Hematopoietic multipotent progenitor cell treated with erythropoietin and hydrocortisone succinate and interleukin-3 and kit ligand, for 17 days (in vitro differentiated cells): ENCODE results near the gene TSPAN11.

Experiments
- DNase-seq: peaks from one replicate; pipeline ENCODE4 v3.0.0-alpha.2; 2015; ENCODE audit warnings: low spot score

The TSPAN11 gene

DNA sequence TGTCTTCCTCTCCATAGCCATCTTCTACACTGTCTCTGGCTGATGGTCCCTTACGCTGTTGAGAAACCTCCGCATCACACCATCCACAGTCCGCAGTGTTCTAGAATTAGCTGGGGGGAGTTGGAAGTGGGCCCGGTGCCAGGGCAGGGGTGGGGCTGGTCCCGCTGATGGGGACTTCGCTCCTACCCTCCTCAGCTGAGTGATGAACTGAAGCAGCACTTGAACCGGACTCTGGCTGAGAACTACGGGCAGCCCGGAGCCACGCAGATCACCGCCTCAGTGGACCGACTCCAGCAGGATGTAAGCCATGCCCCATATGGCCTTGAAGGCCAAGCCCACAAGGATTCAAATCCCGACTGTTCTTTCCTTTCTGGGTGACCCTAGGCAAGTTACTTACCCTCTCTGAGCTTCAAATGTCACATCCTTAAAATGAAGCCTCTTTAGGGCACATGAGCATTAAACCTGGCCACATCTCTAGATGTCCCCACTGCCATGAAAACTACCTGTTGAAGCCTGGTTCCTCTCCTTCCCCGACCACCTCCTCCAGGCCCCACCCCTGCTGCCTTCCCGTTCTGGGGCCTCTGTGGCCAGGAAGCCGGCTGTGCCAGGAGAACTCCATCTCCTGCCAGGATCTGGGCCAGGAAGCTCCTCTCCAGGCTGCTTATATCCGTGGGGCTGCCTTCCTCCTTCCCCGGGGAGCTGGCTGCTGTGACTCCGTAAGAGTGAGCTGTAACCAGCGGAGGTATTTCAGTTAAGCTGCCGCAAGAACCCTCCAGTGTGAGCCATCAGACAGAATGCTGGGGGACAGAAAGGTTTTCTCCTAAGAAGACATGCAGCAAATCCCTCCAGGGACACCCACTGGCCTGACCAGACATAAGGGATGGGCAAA is 53.1 kb downstream of the TSPAN11 start:
- DNase-seq, result no peak

DNA sequence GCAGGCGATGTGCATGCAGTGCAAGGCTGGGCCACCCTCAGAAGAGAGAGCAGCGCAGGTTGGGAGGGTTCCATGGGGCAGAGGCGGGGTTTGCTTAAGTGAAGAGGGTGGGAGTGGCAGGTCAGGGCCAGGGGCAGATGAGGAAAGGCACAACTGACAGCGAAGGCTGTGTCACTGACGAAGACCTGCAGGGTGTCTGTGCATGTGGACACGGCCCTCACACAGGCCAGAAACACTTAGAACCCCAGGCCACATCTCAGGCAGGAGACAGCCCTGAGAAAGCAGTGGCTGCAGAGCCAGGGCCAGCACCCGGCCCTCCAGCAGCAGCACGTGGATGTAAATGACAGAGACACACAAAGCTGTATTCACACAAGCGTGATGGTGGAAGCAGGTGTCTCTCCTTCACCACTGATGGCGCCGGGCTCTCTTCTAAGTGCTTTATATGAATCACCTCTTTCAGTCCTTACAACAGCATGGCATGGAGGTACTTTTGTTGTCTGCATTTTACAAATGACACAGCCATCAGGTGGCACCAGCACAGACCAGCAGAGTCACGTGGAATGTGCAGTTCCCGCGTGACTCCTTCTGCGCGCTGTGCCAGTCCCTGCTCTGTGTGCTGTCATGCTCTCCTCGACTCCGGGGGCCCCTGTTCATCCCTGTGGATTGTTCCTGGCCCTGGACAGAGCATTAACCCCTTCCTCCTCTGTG is 54.6 kb downstream of the TSPAN11 start:
- no peak for DNase-seq

DNA sequence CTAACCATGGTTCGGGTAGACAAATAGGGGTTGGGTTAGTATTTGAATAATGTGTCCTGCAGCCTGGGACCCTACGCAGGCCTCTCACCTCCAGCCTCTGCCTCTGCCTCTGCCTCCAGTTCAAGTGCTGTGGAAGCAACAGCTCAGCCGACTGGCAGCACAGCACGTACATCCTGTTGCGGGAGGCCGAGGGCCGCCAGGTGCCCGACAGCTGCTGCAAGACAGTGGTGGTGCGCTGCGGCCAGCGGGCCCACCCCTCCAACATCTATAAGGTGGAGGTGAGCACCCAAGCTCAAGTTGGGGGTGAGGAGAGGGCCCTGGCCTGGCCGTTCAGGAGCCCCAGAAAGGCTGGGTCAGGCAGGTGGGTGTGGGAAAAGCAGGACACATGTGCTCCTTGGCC is 55.9 kb downstream of the TSPAN11 start:
- DNase-seq, result no peak

DNA sequence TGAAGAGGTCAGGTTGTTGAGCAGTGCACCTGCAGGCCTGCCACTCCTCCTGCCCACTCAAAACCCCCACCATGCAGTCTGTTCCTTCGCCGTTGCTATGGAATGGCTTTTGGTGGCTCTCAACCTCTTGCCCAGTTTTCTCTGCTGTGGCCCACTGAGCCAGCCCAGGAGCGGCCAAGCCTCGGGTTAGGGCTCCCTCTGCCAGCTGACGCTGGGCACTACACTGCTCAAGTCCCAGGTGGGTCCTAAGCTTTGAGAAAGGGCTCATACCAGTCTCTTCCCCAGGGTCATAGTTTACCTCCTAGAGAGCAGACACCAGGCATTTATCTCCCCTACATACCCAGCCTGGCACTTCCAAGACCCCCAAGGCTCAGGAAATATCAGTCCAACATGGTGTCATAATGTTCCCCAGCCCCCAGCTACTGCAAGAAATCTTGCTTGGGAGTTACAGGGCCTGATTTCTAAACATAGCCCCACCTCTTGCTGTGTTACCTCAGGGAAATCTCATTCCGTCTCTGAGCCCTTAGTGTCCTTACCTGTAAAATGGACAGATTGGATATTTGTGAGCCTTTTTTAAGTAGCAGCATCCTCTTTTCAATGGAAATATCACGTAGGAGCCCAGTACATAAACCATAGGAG is 59.4 kb downstream of the TSPAN11 start:
- DNase-seq, result peak; percentile 12

DNA sequence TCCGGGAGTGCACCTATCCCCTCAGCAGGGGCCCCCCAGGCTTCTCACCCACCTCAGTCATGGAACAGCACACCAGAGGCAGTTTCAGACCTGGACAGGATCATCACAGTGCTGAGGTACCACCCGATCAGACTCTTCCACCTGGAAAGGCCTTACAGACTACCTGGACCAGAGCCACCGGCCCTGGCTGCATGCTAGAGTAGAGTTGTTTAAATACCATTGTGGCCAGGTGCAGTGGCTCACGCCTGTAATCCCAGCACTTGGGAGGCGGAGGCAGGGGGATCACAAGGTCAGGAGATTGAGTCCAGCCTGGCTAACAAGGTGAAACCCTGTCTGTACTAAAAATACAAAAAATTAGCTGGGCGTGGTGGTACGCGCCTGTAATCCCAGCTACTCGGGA is 61.5 kb downstream of the TSPAN11 start:
- no peak for DNase-seq

DNA sequence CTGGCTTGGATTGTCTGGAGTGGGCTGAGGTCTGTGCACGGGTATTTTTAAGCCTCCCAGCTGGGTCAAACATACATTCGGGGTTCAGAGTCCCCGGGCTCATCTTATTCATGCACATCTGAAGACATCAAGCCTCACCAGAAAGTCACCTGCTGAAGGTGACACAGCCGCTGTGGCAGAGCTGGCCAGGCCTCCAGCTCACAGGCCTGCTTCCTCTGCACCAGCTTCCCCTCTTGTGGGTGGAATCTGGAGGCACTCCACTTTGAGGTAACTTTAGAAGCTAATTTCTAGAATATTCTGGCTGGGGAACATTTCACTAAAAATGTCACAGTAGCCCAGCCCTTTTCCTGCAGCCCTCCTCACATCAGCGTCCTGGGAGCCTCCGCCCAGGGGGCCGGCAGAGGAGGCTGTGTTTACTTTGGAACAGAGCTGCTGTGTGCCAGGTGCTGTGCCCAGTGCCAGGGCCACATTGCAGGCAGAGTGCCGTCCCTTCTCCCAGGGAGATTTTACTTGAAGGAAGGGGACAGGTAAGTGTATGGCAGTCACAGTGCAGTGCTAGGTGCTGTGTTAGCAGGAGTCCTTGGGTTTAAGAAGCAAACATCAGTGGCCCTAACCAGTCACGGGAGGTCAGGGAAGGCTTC is 62.2 kb downstream of the TSPAN11 start:
- DNase-seq, result no peak

DNA sequence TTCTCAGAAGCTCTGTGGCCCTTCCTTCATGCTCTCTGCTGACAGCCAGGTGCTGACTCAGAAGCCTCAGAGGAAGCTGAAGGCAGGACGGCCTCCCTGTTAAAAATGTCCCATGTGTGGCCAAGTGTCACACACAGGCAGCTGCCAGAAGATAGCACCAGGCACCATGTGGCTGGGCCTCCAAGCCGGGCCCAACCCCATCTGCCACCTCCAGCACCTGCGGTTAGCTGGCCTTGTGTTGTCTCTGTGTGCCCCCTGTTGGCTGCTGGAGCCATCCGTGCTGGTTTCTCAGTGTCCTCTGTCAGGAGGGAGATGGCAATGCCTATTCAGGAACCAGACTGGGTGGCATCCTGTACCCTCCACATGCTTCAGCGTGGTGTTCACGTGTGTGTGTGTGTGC is 63.2 kb downstream of the TSPAN11 start:
- DNase-seq, result peak; percentile 7

DNA sequence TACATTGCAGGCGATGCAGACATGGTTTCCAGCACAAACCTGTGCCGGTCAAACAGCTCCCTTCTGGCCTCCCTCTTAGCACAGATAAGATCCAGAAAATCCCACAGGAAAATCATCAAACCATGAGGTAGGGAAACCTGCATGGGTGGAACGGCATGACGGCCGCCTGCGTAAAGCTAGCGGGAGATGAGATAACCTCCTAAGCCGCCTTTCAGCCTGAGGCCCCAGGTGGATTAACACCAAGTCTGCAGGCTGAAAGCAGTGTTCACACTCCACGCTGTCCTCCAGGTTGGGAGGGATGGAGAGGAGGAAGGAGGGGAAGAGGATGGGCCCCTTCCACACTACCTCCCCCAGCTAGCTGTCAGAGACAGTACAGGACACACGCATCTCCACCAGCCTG is 63.8 kb downstream of the TSPAN11 start:
- no peak for DNase-seq

DNA sequence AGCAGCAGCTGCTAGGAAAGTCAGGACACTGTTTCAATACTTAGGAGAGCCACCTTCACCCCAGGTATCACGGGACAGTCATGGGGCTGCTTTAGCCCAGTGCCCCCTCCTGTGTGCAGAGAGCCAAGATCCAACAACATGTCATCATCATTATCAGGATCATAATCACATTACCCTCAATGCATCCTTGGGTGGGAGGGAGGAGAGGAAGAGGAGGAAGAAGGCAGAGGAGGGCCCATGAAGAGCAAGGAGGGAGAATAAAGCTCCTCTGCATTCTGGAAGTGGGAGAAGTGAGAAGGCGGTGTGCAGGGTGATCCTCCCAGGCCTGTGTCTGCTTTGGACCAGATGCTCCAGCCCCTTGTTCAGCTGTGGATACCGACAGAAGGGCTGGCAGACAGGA is 64.2 kb downstream of the TSPAN11 start:
- DNase-seq, result no peak

DNA sequence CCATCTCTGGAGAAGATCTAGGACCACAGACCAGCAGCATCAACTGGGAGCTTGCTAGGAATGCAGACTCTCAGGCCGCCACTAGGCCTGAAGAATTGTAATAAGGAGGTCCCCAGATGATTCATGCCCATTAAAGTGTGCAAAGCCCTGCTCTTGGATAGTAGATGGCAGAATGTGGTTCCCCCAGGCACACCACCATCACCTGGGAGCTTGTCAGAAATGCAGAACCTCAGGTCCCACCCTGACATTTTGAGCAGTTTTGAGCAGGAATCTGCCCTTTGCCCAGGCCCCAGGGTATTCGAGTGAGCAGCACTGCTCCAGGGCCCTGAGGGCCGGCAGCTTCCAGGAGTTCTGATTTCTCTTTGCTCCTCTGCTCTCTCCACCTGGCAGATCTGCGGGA is 64.9 kb downstream of the TSPAN11 start:
- no peak for DNase-seq

DNA sequence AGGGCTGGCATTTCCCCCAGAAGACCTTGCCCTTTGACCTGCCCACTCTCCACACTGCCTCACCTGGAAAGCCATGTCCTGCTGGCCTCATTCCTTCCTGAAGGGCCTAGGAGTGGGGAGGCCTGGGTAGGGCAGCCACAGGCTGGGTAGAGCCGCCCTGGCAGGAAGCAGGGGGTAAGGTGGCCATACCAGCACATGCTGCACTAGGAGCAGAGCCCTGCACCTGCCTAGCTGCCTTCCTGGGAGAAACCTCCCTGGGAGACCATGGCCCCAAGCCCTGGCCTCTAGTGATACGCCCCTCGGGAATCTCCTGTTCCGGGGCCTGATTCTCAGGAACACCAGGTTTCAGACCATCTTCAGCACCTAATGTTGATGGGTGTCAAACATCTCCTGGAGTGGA is 65.8 kb downstream of the TSPAN11 start:
- DNase-seq, result no peak

DNA sequence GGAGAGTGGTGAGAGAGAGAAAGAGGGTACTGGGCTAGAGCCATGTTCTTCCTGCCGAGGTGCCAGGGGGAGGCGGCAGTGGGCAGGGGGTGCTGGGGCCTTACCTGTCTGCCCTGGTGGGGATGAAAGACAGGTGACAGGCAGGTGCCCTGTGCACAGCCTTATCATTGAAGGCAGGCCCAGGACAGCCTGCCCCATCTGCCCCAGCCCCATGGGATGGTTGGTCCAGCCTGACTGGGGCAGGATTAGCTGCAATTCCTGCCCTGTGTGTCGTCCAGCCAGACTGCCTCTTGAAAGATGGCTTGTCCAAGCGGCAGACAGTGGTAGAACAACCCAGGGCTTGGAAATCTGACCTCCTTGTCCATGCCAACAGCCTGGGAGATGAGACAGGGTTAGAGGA is 67.2 kb downstream of the TSPAN11 start:
- no peak for DNase-seq

DNA sequence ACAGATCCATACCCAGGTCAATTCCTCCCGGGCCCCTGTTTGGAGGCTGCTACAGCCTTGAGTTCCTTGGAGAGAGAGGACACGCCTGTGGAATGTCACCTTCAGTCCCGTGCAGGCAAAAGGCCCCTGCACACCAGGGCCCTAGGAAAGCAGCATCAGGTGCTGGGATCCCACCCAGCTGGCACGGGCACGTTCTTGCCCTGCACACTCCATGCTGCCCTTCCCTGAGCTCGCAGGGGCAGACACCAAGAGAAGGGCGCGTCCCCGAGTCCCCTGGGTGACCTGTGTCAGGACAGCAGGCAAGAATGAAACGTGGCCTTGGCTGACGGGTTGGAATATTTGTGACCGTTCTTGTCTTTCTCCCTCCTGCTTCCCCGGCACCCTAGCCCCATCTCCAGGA is 67.7 kb downstream of the TSPAN11 start:
- DNase-seq, result no peak

DNA sequence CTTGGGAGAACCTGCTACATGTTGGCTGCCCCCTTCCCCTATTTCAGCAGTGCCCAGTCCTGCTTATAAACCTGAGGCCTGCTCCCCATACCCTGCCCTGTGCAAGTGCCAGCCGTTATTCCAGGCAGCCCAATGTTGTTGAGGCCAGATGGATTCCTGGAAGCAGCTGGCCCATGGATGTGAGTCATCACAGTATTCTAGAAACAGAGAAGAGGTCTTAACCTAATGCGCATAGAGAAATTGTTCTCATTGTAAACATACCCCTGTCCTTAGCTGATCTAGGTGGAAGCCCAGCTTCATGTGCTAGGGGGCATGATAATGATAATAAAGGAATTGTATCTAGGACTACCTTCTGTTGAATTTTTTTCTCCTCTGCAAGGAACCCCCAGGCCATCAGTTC is 69.7 kb downstream of the TSPAN11 start:
- no peak for DNase-seq

DNA sequence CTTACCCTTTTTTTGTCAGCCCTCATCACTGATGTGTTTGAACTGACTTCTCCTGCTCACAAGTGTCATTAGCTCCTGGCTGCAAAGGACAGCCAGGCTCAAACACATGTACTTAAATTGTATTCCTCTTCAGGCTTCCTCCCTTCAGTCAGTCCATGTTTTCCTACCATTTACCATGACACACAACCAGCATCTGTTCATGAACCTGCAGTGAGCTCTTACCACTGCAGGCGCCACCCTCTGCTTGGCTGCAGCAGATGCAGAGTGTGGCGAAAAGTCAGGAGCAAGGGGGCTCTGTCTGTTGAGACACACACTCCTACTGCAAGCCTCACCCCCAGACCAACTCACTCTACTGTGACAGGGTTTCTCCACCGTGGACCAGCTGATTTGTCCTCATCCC is 70.2 kb downstream of the TSPAN11 start:
- no peak for DNase-seq

DNA sequence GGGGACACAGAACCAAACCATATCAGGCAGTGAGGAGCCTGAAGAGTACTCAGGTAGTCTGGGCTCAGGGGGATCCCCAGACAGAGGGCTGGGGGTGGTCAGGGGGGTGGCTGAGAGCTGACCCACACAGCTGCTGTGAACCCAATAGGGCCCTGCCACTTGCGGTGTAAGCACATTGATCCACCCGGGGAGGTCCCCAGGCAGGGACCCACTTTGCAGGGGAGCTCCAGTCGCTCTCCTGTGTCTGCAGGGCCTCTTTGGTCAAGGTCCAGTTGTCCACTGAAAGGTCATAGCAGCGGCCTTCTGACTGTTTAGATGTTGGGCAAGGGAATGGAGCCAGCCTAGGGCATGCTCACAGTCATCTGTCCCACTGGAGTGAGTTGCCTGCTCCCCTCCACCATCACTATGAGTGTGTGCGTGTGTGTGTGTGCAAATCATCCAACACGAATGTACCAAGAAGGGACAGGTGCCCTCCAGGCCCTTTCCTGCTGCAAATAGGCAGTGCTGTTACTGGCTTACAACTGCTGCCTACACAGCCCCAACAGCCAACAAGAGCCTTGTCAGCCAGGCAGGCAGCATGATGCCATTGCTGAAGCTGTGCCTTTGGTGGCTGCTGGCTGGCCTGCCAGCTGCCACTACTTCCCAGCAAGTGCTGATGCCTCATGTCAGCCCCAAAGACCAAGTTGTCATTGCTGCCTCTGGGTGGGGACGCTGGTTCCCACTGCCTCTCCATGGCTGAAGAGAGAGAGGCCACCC is 71.3 kb downstream of the TSPAN11 start:
- no peak for DNase-seq

DNA sequence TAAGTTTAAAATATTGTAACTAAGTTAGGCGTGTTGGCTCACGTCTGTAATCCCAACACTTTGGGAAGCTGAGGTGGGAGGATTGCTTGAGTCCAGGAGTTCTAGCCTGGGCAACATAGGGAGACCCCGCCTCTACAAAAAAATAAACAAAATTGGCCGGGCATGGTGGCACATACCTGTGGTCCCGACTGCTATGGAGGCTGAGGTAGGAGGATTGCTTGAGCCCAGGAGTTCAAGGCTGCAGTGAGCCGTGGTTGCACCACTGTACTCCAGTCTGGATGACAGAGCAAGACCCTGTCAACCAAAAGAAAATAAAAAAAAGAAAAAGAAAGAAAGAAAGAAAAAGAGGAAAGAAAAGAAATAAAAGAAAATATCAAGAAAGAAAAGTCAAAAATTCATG is 72.5 kb downstream of the TSPAN11 start:
- DNase-seq, result no peak

DNA sequence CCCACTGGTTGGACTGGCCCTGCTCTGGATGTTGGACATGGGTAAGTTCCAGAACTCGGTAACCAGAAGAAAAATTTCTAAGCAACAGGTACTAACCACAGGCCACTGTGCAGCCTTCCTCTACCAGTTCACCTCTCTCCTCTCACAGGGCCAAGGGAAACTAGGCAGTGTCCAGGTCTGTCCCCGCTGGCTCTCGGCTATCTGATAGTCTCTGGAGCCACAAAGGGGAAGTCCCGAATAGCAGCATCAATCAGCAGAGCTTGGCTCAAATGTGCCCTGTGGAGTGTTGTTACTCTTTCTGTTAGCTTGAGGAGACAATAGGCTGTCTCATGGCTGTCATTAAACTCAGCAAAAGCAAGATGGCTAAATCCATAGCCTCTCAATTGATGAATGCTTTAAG is 73.2 kb downstream of the TSPAN11 start:
- no peak for DNase-seq

DNA sequence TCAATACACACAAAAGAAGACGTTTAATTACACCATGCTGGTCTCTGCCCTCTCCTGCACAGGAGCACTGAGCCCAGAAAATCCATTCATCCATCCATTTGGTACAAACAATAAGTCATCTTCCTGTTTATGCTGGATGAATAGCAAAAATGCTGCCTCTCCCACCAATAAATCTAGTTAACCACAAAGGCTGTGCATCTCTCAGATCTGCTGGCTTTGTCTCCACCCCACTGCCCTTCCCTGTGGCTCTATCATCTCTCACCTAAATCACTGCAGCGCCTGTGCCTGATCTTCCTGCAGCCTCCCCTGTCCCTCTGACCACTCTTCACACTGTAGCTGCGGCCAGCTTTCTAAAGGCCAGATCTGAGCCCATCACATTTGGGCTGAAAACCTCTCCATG is 74.2 kb downstream of the TSPAN11 start:
- DNase-seq, result no peak

DNA sequence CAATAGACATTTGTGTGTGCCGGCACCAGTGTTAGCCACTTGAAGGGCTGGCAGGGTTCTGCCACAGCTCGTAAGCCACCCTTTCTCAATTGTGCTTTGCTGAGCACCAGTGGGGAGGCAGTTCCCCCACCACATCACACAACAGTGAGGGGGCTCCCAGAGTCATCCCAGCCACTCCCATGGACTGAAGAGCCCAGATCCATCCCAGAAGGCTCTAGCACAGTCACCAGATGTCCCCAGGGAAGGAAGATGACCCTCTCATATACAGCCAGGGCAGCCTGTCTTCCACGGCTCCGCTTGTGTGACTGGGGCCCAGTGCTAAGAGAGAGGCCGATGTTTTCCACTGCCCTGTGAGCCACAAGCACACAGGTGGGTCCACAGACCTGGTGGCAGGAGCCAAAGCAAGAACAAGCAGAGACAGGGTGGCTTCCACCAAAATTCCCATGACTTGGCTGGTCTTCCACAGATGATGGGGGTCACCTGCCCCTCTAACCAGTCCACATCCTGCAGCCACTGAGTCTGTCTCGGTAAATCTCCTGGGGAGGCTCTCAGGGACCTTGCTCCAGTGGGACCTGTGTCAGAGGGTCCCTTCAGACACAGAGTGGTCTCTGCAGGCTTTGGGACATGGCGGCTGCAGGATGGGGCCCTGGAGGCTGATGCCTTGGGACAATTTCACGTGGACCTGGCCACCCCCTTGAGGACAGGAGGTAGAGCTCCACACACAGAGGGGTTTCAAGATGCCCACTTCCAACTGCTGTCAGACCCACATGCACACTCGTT is 75.2 kb downstream of the TSPAN11 start:
- DNase-seq, result no peak

DNA sequence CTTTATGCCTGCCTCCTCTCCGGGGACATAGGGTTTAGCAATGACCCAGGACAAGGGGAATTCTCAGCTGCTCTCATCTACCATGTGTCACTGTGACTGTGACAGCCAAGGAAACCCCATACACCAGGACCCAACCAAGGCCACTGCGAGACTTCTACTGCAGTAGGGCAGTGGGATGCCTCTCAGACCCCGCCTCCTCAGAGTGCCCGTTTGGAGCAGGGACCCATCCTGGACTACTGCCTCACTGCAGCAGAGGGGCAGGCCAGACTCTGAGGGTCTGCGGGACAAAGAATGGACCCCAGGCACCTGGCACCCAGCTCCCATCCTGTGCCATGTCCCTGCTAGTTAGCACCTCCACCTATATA is 75.8 kb downstream of the TSPAN11 start:
- no peak for DNase-seq
